GM12864 (cell line): Measurements from ENCODE around the gene TNP1.

ENCODE experiments used
- DNase-seq: peaks from one replicate; pipeline ENCODE4 v3.0.0-alpha.2; 2011; ENCODE audit warnings: low read depth
- H3K4me3 ChIP-seq: 2 replicates; pipeline ENCODE4 v1.5.1; 2011; ENCODE audit warnings: mild to moderate bottlenecking, low read depth, low read length, control low read depth
- TF ChIP-seq, protein P1 (sequence below): IDR thresholded peaks from 2 replicates; pipeline ENCODE4 v1.5.1; 2011; ENCODE audit warnings: low read depth, mild to moderate bottlenecking, moderate library complexity, low read length, control low read depth, inconsistent platforms; ENCODE audit errors: missing control alignments

TNP1 gene, protein sequence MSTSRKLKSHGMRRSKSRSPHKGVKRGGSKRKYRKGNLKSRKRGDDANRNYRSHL

DNA sequence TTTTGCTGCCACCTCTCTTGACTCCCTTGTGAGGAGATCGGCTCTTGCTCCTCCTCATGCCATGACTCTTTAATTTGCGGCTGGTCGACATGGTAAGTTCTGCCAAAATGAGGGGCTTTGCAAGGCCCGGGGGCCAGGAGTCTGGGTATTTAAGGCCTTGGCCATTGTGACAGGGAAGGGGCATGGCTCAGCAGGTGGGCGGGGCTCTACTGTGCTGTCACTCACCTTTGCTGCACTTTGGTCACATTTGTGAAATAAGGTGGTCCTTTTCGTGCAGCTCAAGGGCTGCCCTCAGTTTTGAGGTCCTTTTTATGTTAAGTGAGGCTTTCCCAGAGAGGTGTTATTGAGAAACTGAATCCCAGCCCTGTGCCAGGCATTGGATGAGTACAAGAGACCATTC is at the start of gene TNP1:
TSS of gene TNP1 (minus strand) at position 121 of the 400 bp plus-strand sequence. CDS start at position 91, 30 bp downstream.
- no peak for DNase-seq
- no peak within 1 kb of the TSS for H3K4me3 ChIP-seq
- TF ChIP-seq, protein P1, sequence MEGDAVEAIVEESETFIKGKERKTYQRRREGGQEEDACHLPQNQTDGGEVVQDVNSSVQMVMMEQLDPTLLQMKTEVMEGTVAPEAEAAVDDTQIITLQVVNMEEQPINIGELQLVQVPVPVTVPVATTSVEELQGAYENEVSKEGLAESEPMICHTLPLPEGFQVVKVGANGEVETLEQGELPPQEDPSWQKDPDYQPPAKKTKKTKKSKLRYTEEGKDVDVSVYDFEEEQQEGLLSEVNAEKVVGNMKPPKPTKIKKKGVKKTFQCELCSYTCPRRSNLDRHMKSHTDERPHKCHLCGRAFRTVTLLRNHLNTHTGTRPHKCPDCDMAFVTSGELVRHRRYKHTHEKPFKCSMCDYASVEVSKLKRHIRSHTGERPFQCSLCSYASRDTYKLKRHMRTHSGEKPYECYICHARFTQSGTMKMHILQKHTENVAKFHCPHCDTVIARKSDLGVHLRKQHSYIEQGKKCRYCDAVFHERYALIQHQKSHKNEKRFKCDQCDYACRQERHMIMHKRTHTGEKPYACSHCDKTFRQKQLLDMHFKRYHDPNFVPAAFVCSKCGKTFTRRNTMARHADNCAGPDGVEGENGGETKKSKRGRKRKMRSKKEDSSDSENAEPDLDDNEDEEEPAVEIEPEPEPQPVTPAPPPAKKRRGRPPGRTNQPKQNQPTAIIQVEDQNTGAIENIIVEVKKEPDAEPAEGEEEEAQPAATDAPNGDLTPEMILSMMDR: no peak

DNA sequence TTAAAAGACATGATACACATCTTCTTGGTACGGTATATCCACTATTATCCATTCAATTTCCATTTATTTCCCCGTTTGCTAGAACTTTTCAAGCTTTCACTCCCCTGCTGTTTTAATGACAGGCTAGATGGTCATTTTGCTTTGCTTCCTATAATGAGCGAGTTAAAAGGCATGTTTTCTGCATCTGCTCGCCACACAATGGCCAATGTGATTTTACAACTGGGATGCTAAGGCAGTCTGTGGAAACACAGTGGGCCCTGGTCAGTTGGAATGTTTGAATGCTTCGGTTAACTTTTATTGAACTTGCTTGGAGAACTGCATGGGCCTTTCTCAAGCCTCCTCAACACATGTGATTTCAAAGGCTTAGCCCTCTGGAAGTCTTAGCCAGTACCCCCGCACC is 48.4 kb upstream of the TNP1 start:
- no peak overlapping the region for H3K4me3 ChIP-seq
- TF ChIP-seq, protein P1: no peak
- DNase-seq: no peak

DNA sequence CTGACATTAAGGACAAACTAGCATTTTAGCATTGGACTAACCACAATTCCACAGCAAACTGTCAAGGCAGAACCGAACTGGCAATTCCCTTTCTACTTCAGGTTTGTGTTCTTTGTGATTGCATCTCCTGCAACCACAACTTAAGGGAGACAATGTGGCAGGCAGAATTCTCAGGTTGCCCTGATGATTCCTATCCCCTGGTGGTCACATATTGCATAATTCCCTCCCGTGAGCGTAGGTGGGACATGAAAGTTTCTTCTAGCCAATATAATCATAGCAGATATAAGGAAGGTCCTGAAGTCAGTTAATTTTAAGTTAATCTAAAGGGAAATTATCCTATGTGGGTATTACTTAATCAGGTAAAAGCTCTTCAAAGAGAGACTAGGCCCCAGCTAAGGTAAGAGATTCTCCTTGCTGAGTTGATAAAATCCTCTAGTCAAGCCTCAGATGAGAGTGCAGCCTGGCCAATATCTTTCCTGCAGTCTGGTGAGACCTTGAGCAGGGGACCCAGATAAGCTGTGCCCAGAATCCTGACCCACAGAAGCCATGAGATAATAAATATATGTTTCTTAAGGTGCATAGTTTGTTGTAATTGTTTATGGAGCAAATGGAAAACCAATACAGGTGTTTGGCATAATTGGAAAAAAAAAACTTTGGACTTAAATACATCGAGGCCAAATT is 45.9 kb upstream of the TNP1 start:
- DNase-seq: no peak
- no peak overlapping the region for H3K4me3 ChIP-seq
- TF ChIP-seq, protein P1: no peak

DNA sequence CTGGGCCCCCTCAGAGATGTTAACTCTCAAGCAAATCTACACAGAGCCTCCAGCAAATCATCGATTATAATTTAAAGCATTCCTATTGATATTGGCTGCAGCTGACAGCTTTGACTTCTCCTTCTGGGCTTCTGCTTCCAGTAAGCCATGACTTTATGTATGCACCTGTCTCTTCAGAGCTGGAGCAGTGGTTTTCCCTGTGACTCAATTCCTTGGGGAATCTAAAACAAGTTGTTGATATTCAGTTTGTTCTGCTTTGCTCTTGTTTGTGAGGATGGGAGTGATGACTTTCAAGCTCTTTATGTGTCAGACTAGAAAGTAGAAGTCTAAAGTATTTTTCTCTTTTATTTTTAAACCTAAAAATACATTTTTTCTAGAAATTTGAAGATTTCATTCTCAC is 45.1 kb upstream of the TNP1 start:
- no peak overlapping the region for H3K4me3 ChIP-seq
- TF ChIP-seq, protein P1: no peak
- no peak for DNase-seq

DNA sequence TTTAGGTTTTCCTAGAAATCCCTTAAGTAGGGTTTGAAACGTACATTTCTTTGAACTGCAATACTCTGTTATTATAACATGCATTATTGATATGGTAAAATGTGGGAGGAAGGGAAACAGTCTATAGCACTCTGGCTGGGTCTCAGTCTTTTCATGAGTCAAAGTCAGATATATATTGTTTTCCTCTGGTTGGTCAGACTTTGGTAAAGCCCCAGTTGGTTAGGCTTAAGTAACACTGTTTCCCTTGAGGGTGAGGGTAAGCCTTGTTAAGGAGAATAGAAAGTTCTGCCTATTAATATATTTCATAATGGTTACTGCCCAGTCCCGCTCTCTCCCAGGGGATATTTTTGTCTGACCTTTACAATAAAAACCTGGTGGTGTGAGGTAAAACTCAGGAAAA is 44.7 kb upstream of the TNP1 start:
- no peak overlapping the region for H3K4me3 ChIP-seq
- TF ChIP-seq, protein P1: no peak
- DNase-seq: no peak

DNA sequence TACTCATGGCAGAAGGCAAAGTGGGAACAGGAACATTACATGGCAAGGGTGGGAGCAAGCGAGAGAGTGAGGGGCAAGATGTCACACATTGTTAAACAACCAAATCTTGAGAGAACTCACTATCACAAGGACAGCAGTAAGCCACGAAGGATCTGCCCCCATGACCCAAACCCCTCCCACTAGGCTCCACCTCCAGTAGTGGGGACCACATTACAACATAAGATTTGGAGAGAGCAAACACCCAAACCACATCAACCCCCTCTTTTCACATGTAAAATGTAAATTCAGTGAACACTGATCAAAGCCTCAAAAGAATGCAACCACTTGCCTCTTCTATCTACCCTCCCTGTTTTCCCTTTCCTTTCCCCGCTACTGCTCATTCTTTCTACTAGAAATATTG is 43.6 kb upstream of the TNP1 start:
- no peak for DNase-seq
- TF ChIP-seq, protein P1: no peak

DNA sequence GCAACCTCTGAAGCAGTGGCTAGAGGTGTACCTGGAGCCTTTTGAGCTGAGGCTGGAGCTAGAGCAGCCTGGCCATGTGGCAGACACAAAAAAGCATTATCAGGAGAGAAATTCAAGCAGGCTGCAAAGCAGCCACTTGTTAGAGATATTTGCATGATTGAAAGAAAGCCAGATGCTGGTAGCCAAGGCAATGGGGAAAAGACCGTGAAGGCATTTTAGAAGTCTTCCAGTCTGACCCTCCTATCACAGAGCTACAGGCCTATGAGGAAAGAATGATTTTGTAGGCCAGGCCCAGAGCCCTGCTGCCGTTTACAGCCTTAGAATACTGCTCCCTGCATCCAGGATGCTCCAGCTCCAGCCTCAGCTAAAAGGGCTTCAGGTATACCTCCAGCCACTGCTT is 41.4 kb upstream of the TNP1 start:
- TF ChIP-seq, protein P1: no peak
- H3K4me3 ChIP-seq: no peak overlapping the region
- no peak for DNase-seq

More for the DNA sequence above, 43.6 kb upstream of the TNP1 start:
- no peak overlapping the region for H3K4me3 ChIP-seq
